ENCODE data around the gene PCDH9. TPM values are rescaled to one million over a fixed set of nuclear protein-coding genes. Genes with fewer than 3 reads are reported as not detected.

PCDH9 gene
- polyA plus RNA-seq, 1 of the 3 experiments (the other 2 are of a cell fraction) = 1.3 TPM

- Histone ChIP-seq H3K9me3 (no peaks in the 10 kb centered on the region; the same call in 1 of the 2 replicates), H3F3A (replicated peaks; ENCODE audit: insufficient read depth) (no peaks in the 10 kb centered on the region), H3K4me3 (ENCODE audit: low read depth in 2 of 2, low read length in 1 of 2) (no peak overlapping the region), H3K4me1 (ENCODE audit: control insufficient read depth in 1 of 2, insufficient read depth in 2 of 2, low read depth in 1 of 2, low read length in 1 of 2) (no peaks in the 10 kb centered on the region), H3K4me2 (no peak overlapping the region), H3K36me3 (replicated peaks in 1 of 2; ENCODE audit: control insufficient read depth in 1 of 2, insufficient read depth in 2 of 2, low read length in 1 of 2) (no peaks in the 10 kb centered on the region), H3K9ac (no peak overlapping the region), H3K79me2 (ENCODE audit: insufficient read depth) (no peaks in the 10 kb centered on the region), H2AFZ (ENCODE audit: low read depth) (no peak overlapping the region), H3K27me3 (ENCODE audit: insufficient read depth) (no peaks in the 10 kb centered on the region), H3K27ac (ENCODE audit: low read depth in 2 of 2, low read length in 1 of 2) (no peak overlapping the region), H4K20me1 (ENCODE audit: insufficient read depth) (no peaks in the 10 kb centered on the region), H3K9me2 (no peaks in the 10 kb centered on the region)
- DNase-seq = no peak
- POLR2A ChIA-PET = interaction anchor here (0.9 kb wide), 1 partner anchor 9 kb away, joined by 3 read pairs; no protein-coding TSS in a partner anchor
- no peak for TF ChIP-seq IRF3 (IDR thresholded peaks at IDR 0.05; ENCODE audit: low read depth, low read length)
- TF ChIP-seq ELF1 (IDR thresholded peaks at IDR 0.05) = no peak
- TF ChIP-seq FOXM1 (IDR thresholded peaks at IDR 0.05; ENCODE audit: low read depth) = no peak
- no peak for TF ChIP-seq JUND (IDR thresholded peaks at IDR 0.05)
- no peak for TF ChIP-seq SMC3 (IDR thresholded peaks at IDR 0.05; ENCODE audit: low read depth, low read length)
- TF ChIP-seq USF2 (IDR thresholded peaks at IDR 0.05; ENCODE audit: borderline replicate concordance, low read depth, low read length) = no peak
- no peak for TF ChIP-seq GABPA (IDR thresholded peaks at IDR 0.05; ENCODE audit: low read depth)
- TF ChIP-seq YY1 (IDR thresholded peaks at IDR 0.05; ENCODE audit: low read depth) = no peak
- no peak for TF ChIP-seq CTCF (IDR thresholded peaks at IDR 0.05)
- no peak for TF ChIP-seq TAF1 (IDR thresholded peaks at IDR 0.05; ENCODE audit: borderline replicate concordance, low read depth, low read length)
- no peak for TF ChIP-seq SIN3A (IDR thresholded peaks at IDR 0.05; ENCODE audit: borderline replicate concordance, low read depth, low read length)
- no peak for TF ChIP-seq NRF1 (IDR thresholded peaks at IDR 0.05; ENCODE audit: low read depth, low read length)
- no peak for TF ChIP-seq PBX3 (IDR thresholded peaks at IDR 0.05)
- no peak for TF ChIP-seq FOSL2 (IDR thresholded peaks at IDR 0.05; ENCODE audit: borderline replicate concordance, low read depth)
- TF ChIP-seq USF1 (IDR thresholded peaks at IDR 0.05; ENCODE audit: borderline replicate concordance, low read depth) = no peak
- no peak for TF ChIP-seq EP300 (IDR thresholded peaks at IDR 0.05; ENCODE audit: borderline replicate concordance in 1 of 2, low read depth in 1 of 2, low read length in 1 of 2)
- no peak for TF ChIP-seq NFIC (IDR thresholded peaks at IDR 0.05; ENCODE audit: borderline replicate concordance)
- 89% methylated on average over 5 of the region's 10 CpGs for WGBS (ENCODE audit: low lambda C conversion rate)
- CTCF ChIA-PET = no interaction called here
These were observed 384.7 kb downstream of the PCDH9 start for GRCh38 chr13:66845393-66845792.

Data from SK-N-SH (cell line).